Left forelimb (tissue), 1 donor: ENCODE data around the gene AQP12A.

ENCODE experiments used
- DNase-seq: peaks from one replicate; pipeline ENCODE4 v3.0.0-alpha.2; 2018; ENCODE audit warnings: low spot score

Gene AQP12A

DNA sequence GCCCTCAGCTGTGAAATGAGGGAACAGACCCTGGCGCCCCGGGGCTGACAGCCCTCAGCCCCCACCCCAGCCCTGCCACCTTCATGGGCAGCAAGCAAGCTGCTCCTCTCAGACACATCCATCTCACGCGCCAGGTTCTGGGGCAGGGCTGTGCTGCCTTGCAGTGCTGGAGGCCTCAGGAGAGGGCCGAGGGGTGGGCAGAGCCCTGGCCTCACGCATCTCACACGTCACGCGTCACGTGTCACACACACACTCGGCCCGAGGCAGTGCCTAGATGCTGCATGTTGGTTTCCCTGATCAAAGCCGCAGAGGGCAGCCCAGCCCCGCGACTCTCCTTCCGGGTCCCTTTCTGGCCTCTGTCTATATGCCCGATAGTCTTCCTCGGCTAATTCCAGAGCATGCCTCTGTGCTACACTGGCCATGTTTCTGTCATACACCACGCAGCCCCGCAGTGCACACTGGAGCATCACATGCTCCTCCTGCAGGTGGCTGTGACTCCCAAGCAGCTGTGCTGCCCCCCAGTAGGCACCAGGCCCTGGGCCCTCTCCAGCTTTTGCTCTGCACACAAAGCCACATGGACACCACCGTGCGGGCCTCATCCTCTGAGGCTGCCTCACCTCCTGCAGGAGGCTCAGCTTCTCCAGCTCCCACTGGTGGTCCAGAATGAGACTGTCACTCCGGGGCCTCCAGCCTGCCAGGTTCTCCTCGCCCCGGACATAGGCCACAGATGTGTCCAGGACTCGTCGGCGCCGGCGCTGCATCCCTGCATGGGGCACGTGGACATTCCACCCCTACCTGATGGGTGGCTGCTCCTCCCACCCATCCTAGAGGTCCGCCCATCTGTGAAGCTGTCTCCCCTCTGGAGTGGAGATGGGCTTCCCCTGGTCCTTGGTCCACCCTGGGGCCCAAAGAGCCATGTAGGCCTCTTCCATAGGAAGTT lies 31.4 kb downstream of the AQP12A start:
- DNase-seq, result no peak

DNA sequence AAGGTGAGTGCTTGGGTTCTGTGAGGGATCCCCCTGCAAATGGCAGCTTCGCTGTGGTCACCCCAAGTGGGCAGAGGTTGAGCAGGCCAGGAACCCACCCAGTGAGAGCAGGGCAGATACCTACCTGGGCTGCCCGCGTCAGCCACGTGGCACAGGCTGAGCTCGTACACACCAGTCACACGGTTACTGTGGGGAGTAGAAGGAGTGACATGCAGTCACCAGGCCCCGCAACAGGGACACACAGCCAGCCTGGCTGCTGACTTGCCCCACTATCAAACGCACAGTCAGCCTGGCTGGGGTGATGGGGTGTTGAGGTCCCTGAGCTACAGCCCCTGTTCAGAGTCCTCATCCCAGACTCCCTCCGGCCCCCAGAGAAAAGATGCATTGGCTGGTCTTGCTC lies 32.2 kb downstream of the AQP12A start:
- no peak for DNase-seq

DNA sequence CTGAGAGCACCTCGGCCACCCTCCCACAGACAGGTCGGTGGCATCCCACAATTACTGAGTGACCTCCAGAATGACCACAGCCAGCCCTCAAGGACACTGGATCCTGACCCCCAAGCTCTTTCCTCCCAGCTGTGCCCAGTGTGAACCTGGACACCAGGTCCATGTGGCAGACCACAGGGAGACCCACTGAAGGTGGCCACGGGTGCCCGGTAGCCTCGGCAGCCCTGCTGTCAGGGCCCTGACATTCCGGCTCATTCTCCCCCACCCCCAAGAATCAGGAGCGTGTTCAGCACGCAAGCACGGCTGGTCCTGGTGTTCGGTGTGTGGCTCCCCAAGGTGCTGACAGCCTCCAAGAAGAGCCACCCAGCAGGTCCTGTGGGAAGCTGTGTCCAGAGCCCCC lies 32.8 kb downstream of the AQP12A start:
- no peak for DNase-seq

DNA sequence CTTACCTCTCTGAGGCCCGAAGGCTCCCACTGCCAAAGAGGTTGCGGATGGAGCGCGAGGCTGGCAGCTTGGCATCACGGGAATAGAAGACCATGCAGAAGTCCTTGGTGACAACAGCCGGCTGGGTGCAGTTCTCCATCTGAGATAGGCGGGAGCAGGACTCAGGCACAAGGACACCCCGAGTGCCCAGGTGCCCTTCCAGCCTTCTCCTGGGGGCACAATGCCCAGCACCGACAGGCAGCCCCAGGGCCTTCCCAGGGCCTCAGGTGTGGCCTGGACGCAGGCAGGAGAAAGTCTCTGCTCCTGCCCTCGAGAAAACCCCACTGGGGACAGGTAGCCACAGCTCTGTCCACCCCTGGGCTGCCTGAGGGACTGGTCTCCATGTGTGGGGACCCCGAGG lies 33.6 kb downstream of the AQP12A start:
- DNase-seq, result no peak

DNA sequence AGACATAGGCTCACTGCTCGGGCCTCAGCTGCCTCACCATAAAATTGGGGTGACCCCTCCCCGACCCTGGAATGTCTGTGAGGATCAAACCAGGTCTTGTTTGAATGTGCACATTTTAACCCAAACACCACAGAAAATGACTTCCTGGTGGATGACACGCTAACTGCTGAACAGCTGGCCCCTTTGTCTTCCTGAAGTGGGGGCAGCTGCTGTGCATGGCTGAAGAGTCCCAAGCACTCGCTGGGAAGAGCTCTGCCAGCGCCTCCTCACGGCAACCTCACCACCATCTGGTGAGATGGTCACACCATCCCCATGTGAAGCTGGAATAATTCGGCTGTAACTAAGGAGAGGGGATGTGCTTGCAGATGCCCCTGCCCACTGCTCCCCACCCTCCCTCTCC lies 34.0 kb downstream of the AQP12A start:
- no peak for DNase-seq

DNA sequence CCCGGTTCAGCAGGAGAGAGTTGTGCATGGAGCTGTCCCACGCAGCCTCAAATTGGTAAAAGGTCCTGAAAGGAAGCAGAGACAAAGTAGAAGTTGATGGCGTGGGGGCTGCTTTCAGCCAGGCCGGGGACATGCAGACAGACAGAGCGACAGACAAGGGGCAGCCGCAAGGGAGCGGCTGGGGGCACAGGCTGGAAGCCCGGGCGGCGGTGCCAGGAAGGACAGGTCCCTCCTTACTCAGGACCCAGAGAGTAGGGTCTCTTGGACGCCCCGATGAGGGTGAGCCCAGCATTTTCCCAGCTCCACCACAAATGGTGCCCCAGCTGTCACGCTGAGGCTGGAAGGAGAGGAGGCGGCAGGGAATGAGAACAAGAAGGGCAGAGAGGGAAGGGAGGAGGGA lies 35.2 kb downstream of the AQP12A start:
- no peak for DNase-seq

DNA sequence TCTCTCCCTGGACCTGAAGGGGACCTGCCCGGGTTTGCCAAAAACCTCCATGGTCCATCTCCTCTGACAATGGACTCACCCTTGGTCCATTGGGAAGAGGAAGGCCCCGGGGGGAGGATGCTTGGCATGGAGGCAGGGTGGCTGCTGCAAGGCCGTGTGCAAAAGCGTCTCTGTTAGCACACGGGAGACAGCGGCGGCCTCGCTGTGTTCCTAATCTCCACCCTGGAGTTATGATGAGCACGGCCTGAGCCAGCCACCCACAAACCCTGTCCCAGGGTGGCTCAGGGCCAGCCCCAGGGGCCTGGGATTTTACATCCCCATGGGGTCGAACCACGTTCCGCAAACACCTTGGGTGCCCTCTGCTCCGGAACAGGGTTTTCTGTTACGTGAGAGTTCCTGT lies 35.8 kb downstream of the AQP12A start:
- no peak for DNase-seq

DNA sequence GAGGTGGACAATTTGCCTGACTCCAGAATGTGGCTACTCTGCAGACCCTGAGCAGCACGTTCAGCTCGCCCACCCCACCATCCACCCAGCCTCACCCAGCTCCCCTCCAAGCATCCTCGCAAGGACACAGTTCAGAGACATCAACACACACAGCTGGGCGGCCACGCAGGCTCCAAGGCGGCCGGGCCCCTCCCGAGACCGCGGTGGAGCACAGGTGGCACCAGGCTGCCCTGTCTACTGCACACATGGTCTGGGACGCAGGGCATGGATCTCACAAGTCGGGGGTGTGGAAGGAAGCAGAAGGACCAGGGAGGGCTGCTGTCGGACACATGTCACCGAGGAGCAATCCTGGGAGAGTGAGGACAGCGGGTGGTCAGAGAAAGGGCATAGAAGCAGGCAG lies 36.2 kb downstream of the AQP12A start:
- DNase-seq, result no peak

DNA sequence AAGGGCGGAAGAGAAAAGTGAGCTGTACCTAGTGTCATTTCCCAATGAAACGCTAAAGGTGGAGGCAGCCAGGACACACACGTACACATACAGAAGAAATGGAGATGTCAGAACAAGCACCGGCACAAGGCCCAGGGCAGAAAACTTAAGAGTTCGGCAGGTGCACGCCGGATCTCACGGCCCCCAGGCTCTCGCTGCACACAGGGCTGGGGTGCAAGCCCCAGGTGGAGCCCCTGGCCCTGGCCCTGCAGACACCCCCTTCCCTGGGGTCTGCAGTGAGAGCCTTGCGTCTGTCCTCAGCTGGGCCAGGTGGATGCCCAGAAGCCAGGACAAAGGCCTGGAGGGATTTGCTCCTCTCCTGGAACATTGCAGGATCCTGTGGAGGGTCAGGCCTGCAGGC lies 36.7 kb downstream of the AQP12A start:
- no peak for DNase-seq

DNA sequence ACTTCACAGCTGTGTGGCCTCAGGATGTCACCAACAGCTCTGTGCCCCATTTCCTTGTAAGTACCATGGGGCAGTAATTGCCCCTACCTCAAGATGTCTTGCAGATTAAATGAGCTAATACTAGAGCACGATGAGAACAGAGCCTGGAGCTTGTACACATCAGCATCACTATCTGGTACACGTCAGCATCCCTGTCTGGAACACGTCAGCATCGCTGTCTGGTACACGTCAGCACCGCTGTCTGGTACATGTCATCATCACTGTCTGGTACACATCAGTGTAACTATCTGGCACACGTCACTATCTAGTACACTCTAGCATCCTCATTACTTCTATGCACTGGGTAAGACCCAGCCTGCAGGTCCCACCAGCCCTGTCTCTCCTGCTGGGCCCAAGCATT lies 37.2 kb downstream of the AQP12A start:
- DNase-seq, result no peak

DNA sequence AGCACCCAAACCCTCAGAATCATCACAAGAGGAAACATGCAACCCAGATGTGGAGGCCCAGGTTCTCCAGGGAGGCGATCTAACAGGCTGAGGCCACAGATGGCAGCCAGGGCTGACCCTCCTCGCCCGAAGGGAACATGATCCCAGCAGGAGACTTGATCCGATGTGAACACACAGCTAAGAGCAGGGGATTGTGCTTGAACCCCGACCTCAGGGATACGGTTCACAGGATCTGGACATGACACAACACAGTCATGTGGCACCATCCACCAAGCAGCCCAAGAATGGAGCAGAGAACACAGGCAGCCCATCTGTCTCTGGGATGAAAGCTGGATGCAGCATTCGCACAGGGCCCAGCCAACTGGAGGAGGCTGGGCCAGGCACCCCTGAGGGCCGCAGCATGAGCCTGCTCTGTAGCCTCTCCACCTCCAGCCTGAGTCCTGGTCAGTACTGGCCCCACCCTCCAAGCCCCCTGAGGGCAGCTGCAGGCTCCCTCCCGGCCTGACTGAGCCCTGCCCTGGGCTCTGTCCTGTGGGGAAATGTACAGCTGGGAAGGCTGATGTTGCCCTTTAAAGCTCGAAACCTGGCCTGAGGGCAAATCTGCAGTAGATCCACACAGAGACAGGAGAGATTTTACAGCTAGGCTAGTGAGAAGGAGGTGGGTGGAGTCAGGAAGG lies 39.0 kb downstream of the AQP12A start:
- no peak for DNase-seq

DNA sequence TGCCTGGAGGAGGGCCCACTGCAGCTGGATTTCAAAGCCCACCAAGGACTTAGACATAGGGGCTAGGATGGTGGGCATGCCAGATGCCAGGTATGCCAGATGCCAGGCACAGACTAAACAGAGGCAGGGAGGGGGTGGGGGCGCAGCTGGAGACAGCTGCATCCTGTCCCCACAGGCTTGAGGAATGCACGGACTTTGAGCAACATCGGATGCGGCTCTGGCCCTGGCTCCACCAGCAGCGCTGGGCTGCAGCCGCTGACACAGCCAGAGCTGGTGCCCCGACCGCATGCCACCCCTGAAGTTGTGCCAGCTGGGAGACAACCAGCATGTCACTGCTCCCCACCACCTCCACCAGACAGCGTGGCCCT lies 39.5 kb downstream of the AQP12A start:
- no peak for DNase-seq

DNA sequence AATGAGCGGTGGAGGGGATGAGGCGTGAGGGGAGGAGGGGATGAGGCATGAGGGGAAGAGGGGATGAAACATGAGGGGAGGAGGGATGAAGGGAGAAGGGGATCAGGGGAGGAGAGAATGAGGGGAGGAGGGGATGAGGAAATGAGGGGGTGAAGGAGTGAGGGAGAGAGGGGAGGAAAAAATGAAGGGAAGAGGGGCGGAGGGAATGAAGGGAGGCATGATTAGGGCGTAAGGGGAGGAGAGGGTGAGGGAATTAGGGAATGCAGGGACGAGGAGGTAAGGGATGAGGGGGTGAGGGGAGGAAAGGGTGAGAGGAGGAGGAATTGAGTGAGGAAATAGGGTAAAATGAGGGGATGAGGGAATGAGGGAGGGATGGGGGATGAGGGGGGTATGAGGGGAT lies 40.5 kb downstream of the AQP12A start:
- DNase-seq, result no peak

DNA sequence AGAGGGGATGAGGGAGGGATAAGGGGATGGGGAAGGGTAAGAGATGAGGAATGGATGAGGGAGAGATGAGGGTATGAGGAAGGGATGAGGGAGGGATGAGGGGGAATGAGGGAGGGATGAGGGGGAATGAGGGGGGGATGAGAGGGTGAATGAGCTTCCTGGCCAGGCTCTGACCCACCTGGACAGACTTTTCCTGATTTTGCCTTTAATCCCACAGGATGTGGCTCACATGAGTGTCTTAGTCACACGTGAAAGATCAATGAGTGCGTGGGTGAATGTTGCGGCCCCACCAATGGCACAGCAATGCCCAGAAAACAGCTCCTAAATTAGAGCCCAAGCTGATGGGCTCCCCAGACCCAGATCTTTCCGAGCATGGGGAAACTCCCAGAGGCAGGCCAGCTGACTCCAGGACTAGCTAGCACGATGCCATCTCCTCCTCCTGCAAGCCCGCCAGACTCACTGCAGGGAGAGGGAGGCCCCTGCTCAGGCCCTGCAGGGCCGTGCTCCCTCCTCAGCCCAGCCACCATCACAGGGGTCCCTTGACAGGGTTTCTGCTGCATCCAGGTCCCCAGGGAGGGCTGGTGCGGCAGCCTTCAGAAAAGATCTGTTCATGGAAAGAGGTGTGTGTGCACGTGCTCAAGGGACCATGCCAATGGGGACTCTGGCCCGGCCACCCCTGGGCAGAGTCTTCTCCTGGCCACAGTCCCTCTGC lies 41.4 kb downstream of the AQP12A start:
- no peak for DNase-seq

DNA sequence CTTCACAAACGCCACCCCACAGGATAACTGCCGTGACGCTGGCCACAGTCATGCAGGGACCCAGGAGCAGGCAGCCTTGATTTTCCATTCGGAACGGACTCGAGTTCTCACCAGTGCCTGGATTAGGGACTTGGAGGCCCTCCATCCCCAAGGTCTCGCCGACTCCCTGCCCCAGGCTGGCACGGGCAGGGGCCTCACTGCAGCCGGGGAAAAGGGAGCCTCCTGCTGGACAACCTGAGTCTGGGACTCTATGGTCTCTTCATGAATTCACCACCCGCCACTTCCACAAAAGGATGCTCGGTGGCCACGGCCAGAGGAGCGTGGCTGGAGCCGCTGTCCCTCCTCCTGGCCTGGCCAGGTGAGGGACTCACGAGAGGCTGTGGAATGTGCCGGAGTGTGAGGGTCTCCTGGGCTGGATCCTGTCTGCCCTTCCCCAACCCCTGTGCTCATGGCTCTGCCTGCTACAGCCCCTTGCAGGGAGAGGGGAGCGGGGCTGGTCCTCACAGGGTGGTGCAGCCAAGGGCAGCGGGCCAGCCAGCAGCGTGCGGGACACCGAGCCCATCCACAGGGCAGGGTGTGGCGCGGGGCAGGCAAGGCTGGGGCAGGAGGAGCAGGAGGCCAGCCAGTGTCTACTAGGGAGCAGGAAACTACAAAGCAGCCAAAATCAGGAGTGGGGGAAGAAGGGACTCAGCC lies 42.3 kb downstream of the AQP12A start:
- no peak for DNase-seq

DNA sequence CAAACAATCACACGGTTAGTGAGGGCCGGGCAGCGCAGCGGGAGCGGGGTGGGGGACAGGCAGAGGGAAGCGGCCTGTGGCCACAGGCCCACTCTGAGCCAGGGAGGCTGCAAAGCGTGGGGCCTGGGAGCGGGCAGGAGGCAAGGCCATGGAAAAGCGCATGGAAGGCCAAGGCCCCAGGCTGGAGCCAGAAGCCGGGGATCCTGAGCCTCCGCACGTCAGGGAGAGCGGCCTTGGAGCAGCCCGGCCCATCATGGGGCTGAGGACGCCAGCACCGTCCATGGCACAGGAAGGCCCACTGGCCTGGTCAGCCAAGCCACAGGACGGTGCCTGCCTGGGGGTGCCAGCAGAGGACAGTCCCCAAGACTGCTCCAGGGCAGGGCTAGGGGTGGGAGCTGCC lies 43.1 kb downstream of the AQP12A start:
- DNase-seq, result no peak

DNA sequence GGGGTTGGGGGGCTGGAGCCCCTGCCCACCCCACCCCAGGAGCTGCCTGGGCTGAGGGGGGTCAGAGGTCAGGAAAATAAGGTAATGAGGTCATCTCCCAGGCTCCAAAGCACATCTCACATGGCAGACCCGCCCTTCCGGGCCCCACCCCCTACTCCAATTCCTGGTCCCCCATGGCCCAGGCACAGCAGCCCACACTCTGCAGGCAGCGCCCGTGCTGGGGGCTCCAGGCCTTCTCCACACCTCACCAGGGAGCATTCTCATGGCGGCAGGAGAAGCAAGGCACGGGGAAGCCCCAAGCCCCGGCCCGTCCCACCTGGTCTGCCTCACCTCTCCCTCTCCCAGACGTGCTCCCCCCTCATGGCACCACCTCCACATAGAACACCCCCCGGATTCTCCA lies 43.8 kb downstream of the AQP12A start:
- DNase-seq, result no peak

DNA sequence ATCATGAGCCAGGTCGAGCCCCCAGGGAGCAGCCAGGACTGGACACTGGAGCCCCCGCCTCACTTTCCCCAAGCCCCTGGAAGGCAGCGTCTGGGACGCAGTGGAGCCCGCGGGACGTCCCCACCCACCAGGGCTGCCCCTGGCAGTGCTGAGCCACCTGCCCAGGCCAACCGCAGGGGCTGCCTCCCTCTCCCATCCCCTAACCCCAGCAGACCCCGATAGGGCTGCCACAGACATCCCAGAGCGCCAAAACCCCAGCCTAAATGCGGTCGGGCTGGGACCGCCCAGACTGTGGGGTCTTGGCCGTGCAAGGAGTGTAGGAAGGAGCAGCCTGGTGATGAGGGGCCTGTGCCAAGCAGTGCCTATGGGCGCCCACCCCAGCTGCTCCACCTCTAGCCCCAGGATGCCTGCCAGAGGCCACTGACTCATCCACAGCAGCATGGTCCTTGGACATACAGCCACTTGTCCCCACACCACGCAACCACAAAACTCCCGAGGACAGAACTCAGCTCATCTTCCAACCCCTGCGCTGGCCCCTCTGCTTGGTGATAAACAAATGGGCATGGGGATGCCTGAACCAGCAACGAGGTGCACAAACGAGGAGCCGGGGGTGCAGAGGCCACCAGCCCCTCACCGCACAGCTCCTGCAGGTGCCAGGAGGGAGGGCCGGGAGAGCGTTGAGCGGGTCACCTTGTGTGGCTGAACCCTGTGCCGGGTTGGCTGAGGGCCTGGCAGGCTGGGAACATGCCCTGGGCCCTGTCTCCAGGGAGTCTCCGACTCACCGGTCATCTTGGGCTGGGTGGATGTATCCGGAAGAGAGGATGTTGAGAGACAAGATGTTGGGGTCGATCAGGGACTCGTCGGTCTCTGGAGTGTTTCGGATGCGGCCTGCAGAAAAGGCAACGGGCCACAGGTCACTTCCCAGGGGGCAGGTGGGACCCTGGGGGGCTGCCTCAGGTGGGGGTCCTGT lies 44.9 kb downstream of the AQP12A start:
- no peak for DNase-seq

DNA sequence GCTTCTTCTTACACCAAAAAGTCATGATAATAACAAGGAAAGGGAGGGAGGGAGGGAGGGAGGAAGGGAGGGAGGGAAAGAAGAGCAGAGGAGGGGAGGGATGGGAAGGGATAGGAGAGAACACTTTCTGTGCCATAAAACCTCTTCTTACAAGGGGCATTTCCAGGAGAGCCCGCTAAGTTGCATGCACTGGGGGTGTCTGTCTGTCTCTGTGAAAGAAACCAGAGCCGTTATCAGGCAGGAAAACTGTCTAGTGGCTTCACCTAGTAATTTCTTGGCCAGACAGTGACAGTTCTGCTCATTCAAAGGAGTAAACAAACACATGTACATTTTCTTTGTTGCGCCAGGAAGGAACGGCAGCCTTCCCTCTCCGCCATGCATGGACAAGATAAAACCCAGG lies 45.8 kb downstream of the AQP12A start:
- DNase-seq, result no peak

DNA sequence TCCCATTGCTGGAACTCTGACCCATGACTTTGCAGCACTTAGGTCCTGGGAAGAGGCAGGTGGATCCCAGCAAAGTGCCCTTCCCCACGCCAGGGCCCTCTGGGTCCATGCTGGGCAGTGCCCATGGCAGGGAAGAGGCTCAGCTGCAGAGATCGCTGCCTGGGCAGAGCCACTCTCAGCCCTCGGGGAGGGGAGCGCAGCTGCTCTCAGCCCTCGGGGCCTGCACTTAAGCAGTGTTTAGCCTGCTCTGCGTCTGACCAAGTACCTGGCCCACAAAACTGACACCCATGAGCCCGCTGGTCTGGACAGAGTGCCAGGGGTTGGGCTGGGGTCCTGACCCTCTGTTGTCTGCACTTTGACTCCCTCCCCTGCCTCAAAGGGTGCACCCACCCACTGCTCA lies 46.3 kb downstream of the AQP12A start:
- no peak for DNase-seq

DNA sequence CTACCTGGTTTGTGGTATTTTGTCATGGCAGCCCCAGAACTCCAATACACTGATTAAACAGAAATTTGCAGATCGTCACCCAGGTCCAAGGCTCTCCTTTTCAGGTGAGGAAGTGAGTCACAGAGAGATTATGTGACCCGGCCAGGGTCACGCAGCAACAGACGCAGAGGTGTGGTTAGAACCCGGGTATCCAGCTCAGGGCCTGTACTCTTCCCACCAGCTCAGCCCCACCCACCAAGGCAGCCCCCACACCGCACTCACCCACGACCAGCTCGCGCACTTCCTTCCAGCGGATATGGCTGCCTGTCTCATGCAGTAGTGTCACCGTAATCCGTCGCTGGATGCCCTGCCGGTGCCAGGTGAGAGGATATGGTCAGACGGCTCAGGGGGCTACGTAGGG lies 48.1 kb downstream of the AQP12A start:
- no peak for DNase-seq
